HG02981 (cell line): ENCODE results near the gene CA14.
"Not testable (repeated sequence)": the region's sequence is repeated elsewhere in the genome, so short reads cannot be mapped to it uniquely, and the experiment has no call there.

Experiments
- ATAC-seq: cut with Tn5 transposase; IDR thresholded peaks from one replicate; pipeline ENCODE4 v1.9.1; 2021; ENCODE audit warnings: mild to moderate bottlenecking, moderate library complexity; ENCODE audit not compliant: unreplicated experiment

Gene CA14

GRCh38 chr1:150257624-150258585, at the start of gene CA14:
CA14 (plus strand) TSS chr1:150257774; CDS start chr1:150258129, 355 bp downstream.
- no peak for ATAC-seq

DNA sequence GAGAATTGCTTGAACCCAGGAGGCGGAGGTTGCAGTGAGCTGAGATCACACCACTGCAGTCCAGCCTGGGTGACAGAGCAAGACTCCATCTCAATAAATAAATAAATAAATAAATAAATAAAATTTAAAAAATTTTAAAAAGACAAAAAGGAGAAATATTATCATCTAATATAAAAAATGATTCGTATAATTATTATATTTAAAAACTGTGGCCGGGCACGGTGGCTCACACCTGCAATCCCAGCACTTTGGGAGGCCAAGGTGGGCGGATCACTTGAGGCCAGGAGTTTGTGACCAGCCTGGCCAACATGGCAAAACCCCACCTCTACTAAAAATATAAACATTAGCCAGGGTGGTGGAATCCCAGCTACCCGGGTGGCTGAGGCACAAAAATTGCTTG, 49.1 kb upstream of the CA14 start:
- not testable (repeated sequence) for ATAC-seq

DNA sequence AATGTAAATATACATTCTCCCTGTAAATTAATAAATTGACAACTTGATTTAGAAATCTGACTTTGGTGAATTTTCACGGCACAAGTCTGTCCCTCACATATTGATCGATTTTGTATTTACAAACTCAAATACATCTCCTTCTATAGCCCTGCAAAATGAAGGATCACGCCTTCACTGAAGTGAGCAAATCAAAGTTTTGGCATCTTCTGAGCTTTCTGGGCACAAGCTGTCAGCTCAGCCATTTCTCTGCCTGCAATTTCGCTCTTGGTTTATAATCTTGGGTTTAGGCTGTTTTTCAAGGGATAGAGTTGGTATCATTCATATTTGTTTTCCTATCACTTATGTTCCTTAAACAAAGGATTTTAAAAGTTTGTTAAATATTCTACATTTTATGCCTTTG, 47.5 kb upstream of the CA14 start:
- no peak for ATAC-seq

GRCh38 chr1:150210706-150211105, 46.9 kb upstream of the CA14 start:
- no peak for ATAC-seq

DNA sequence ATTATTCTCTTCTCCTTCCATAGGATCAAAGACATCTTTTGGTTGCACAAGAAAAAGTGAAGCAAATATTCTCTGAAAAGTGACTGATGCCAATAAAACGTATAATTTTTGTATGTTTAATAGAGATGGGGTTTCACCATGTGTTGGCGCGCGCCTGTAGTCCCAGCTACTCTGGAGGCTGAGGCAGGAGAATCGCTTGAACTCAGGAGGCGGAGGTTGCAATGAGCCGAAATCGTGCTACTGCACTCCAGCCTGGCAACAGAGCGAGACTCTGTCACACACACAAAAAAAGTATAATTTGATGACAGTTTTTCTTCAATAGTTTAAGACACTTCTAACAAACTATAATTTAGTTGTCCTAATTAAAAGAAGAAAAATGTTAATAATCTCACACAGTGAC, 45.5 kb upstream of the CA14 start:
- ATAC-seq, result no peak

GRCh38 chr1:150213170-150214098, 44.1 kb upstream of the CA14 start:
- peak; percentile 90 for ATAC-seq

DNA sequence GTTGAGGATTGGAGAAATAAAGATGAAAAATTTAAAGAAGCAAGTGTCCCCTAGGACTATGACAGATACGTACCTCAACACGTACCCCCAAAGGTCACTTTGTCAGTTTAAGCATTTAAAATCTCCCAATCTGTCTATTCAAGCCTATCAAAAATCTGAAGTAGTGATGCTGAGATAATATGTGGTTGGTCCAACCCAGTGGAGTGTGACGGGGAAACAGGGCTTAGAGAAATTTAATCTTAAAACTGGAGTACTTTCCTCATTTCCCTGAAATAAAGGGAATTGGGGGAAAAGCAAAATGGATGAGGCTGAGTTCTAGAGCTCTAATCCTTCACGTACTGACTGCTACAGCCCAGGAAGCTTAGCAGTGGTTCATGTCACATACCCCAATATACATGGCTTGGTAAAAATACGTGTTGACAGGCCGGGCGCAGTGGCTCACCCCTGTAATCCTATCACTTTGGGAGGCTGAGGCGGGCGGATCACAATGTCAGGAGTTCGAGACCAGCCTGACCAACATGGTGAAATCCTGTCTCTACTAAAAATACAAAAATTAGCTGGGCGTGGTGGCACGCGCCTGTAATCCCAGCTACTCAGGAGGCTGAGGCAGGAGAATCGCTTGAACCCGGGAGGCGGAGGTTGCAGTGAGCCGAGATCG, 43.3 kb upstream of the CA14 start:
- ATAC-seq, result not testable (repeated sequence)

DNA sequence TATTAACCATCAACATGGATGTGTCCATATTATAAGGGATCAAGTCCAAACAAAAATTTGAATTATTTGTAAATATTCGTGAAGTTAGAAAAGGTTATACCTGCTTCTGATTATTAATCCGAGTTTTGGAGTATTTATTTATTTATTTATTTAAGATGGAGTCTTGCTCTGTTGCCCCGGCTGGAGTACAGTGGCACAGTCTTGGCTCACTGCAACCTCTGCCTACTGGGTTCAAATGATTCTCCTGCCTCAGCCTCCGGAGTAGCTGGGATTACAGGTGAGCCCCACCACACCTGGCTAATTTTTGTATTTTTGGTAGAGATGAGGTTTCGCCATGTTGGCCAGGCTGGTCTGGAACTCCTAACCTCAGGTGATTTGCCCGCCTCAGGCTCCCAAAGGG, 41.7 kb upstream of the CA14 start:
- not testable (repeated sequence) for ATAC-seq

- no peak for ATAC-seq
These were observed 36.0 kb upstream of the CA14 start for GRCh38 chr1:150221552-150221951.

GRCh38 chr1:150224983-150225382, 32.6 kb upstream of the CA14 start:
- no peak for ATAC-seq

DNA sequence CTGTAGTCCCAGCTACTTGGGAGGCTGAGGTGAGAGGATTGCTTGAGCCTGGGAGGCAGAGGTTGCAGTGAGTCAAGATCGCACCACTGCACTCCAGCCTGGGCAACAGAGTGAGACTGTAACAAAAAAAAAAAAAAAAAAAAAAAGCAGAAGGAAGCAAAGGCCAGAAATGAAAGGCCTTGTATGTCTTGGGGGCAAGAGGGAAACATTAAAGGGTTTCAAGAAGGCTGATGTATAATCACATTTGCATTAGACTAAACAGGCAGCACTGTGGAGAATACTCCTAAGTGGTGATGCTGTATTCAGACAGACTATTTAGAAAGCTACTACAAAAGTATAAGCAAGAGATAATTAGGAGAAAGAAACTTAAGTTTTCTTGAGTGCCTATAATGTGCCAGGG, 32.0 kb upstream of the CA14 start:
- no peak for ATAC-seq

DNA sequence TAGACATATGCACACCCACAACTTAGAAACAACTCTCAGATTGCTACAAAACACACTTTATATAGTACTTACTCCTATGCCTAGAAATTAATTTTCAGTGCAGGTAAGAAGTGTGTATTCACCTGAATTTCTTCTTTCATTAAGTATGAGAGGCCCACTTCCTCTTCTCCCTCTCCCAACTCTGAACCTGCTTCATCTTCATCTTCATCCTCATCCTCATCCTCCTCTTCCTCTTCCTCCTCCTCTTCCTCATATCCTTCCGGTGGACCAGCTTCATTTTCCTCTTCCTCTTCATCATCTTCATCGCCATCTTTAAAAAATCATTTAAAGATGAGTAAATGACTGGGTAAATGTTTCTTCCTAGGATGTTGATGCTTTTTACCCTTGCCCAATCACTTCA, 31.1 kb upstream of the CA14 start:
- ATAC-seq, result no peak

- ATAC-seq, result no peak
These were observed 30.3 kb upstream of the CA14 start for GRCh38 chr1:150227228-150227627.

DNA sequence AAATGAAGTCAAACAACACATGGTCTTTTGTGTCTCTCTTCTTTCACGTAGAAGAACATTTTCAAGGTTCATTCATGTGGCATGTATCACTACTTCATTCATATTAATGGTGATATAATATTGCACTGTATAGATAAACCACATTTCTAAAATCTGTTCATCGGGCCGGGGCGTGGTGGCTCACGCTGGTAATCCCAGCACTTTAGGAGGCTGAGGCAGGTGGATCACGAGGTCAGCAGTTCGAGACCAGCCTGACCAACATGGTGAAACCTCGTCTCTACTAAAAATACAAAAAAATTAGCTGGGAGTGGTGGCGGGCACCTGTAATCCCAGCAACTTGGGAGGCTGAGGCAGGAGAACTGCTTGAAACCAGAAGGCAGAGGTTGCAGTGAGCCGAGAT, 29.3 kb upstream of the CA14 start:
- ATAC-seq, result not testable (repeated sequence)

GRCh38 chr1:150232921-150233320, 24.7 kb upstream of the CA14 start:
- ATAC-seq, result not testable (repeated sequence)

- ATAC-seq, result no peak
These were observed 23.9 kb upstream of the CA14 start for GRCh38 chr1:150233359-150234308.

DNA sequence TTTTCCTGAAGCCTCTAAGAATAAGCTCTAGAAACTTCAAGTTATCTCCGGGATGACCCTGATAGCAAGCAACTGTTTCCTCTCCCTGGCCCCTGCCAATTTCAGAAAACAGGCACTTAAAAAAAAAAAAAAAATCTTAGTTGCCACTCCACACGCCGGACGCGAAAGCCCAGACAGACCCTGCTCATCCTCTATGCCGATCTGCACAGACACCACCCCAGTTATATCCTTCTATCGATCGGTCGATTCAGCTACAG, 23.3 kb upstream of the CA14 start:
- no peak for ATAC-seq

DNA sequence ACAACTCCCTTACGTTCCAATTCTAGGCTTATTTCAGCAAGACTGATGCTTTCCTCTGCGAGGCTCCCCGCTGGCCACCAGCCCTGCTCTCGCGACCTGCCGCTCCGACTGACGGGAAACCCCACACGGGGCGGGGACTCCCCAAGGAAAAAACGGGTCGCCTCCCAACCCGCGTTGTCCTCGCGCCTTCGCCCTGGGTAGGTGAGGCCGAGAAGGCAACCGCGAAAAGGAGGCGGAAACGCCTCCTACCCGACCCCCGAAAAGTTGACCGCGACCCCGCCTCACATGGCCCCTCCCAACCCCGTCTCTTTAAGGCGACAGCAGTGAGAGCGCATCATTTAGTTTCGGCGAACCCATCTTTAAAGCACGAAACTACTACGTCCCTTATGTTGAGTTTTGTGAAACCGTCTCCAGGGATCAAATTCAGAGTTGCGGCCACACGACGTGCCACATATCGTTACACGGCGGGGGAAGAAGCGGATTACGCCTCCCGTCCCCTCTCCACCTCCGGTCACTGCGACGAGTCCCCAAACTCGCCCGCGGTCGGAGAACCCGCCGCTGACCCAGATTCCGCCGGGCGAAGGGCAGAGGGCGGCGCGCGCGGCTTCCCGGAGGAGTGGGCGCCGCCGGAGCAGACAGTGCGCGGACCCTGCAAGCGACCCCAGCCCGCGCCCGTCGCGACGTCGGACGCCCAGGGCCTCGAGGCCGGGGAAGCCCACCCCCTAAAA, 22.8 kb upstream of the CA14 start:
- peak; percentile 44 for ATAC-seq

GRCh38 chr1:150235294-150235851, 22.2 kb upstream of the CA14 start:
- no peak for ATAC-seq
